Measurements from ENCODE around the gene CHST8. TPM values are rescaled to one million over a fixed set of nuclear protein-coding genes. Genes with fewer than 3 reads are reported as not detected.

The CHST8 gene
- total RNA-seq, 2 experiments from 2014 or later: not detected

- CTCF ChIA-PET: interaction anchor here (4.9 kb wide), 1 partner anchor 10 kb away, joined by 20 read pairs; no protein-coding TSS in a partner anchor
- no peaks in the 10 kb centered on the region for H3K9me3 Mint-ChIP-seq
- H3K27ac Mint-ChIP-seq: no peak overlapping the region
- DNase-seq: peak; percentile 45
- H3K36me3 Mint-ChIP-seq (ENCODE audit: low read depth): no peaks in the 10 kb centered on the region
- no peaks in the 10 kb centered on the region for H3K4me1 Mint-ChIP-seq
- no peak overlapping the region for H3K4me3 Mint-ChIP-seq
- POLR2A ChIA-PET: no interaction called here
- no peaks in the 10 kb centered on the region for H3K27me3 Mint-ChIP-seq
Measured at GRCh38 chr19:33767898-33768413, 146.2 kb downstream of the CHST8 start.

- POLR2A ChIA-PET: interaction anchor here (0.5 kb wide), 1 partner anchor 120 kb away, joined by 4 read pairs; no protein-coding TSS in a partner anchor
- Mint-ChIP-seq H3K9me3 (no peaks in the 10 kb centered on the region), H3K27me3 (no peaks in the 10 kb centered on the region), H3K36me3 (ENCODE audit: low read depth) (no peaks in the 10 kb centered on the region), H3K4me1 (no peaks in the 10 kb centered on the region), H3K27ac (no peak overlapping the region), H3K4me3 (no peak overlapping the region)
- DNase-seq: no peak
- CTCF ChIA-PET: interaction anchor here (0.8 to 1.8 kb wide), 4 partner anchors 8 to 353 kb away, joined by 3 to 8 read pairs (median 5); no protein-coding TSS in a partner anchor
Measured at GRCh38 chr19:33769208-33769607, 147.5 kb downstream of the CHST8 start.

- Mint-ChIP-seq H3K36me3 (ENCODE audit: low read depth) (no peaks in the 10 kb centered on the region), H3K27me3 (no peaks in the 10 kb centered on the region), H3K4me3 (no peak overlapping the region), H3K27ac (no peak overlapping the region), H3K9me3 (no peaks in the 10 kb centered on the region), H3K4me1 (no peaks in the 10 kb centered on the region)
- ChIA-PET POLR2A (no interaction called here), CTCF (interaction anchor here (1.4 to 1.8 kb wide), 5 partner anchors 8 to 354 kb away, joined by 3 to 8 read pairs (median 5); no protein-coding TSS in a partner anchor)
- no peak for DNase-seq
Measured at GRCh38 chr19:33770107-33770506, 148.4 kb downstream of the CHST8 start.

GRCh38 chr19:33771384-33772101 is 149.8 kb downstream of the CHST8 start:
- peak; percentile 72 for DNase-seq
- CTCF ChIA-PET: interaction anchor here (0.9 to 1.8 kb wide), 3 partner anchors 339 to 356 kb away, joined by 3 to 5 read pairs (median 5); no protein-coding TSS in a partner anchor
- POLR2A ChIA-PET: no interaction called here
- no peaks in the 10 kb centered on the region for H3K27me3 Mint-ChIP-seq
- no peaks in the 10 kb centered on the region for H3K4me1 Mint-ChIP-seq
- H3K27ac Mint-ChIP-seq: no peak overlapping the region
- no peak overlapping the region for H3K4me3 Mint-ChIP-seq
- H3K36me3 Mint-ChIP-seq (ENCODE audit: low read depth): no peaks in the 10 kb centered on the region
- H3K9me3 Mint-ChIP-seq: no peaks in the 10 kb centered on the region

- H3K27me3 Mint-ChIP-seq: no peaks in the 10 kb centered on the region
- no peaks in the 10 kb centered on the region for H3K9me3 Mint-ChIP-seq
- no peak for DNase-seq
- no peaks in the 10 kb centered on the region for H3K4me1 Mint-ChIP-seq
- H3K27ac Mint-ChIP-seq: no peak overlapping the region
- ChIA-PET POLR2A (no interaction called here), CTCF (no interaction called here)
- H3K4me3 Mint-ChIP-seq: no peak overlapping the region
- H3K36me3 Mint-ChIP-seq (ENCODE audit: low read depth): no peaks in the 10 kb centered on the region
Measured at GRCh38 chr19:33772102-33772857, 150.5 kb downstream of the CHST8 start.

- ChIA-PET POLR2A (no interaction called here), CTCF (no interaction called here)
- H3K36me3 Mint-ChIP-seq (ENCODE audit: low read depth): no peaks in the 10 kb centered on the region
- no peaks in the 10 kb centered on the region for H3K4me1 Mint-ChIP-seq
- no peaks in the 10 kb centered on the region for H3K27me3 Mint-ChIP-seq
- no peak overlapping the region for H3K27ac Mint-ChIP-seq
- H3K9me3 Mint-ChIP-seq: no peaks in the 10 kb centered on the region
- no peak for DNase-seq
- H3K4me3 Mint-ChIP-seq: no peak overlapping the region
Measured at GRCh38 chr19:33772858-33773180, 151.1 kb downstream of the CHST8 start.

GRCh38 chr19:33773704-33774624 is 152.2 kb downstream of the CHST8 start:
- DNase-seq: no peak
- Mint-ChIP-seq H3K27me3 (peaks cover 6% of the 10 kb centered on the region), H3K4me1 (peaks cover 5% of the 10 kb centered on the region), H3K36me3 (ENCODE audit: low read depth) (no peaks in the 10 kb centered on the region), H3K9me3 (no peaks in the 10 kb centered on the region), H3K27ac (no peak overlapping the region), H3K4me3 (no peak overlapping the region)
- ChIA-PET POLR2A (no interaction called here), CTCF (interaction anchor here (1.1 kb wide), 1 partner anchor 372 kb away, joined by 4 read pairs; no protein-coding TSS in a partner anchor)

- POLR2A ChIA-PET: no interaction called here
- Mint-ChIP-seq H3K4me3 (no peak overlapping the region), H3K27me3 (peaks cover 11% of the 10 kb centered on the region), H3K27ac (no peak overlapping the region), H3K9me3 (no peaks in the 10 kb centered on the region), H3K36me3 (ENCODE audit: low read depth) (no peaks in the 10 kb centered on the region), H3K4me1 (peaks cover 5% of the 10 kb centered on the region)
- CTCF ChIA-PET: interaction anchor here (1.1 kb wide), 1 partner anchor 371 kb away, joined by 4 read pairs; no protein-coding TSS in a partner anchor
- DNase-seq: no peak
Measured at GRCh38 chr19:33774751-33775150, 153.0 kb downstream of the CHST8 start.

GRCh38 chr19:33775731-33776487 is 154.2 kb downstream of the CHST8 start:
- CTCF ChIA-PET: no interaction called here
- H3K4me3 Mint-ChIP-seq: no peak overlapping the region

GRCh38 chr19:33777351-33777750 is 155.6 kb downstream of the CHST8 start:
- Mint-ChIP-seq H3K36me3 (ENCODE audit: low read depth) (no peaks in the 10 kb centered on the region), H3K9me3 (no peaks in the 10 kb centered on the region), H3K27ac (no peak overlapping the region), H3K4me3 (no peak overlapping the region), H3K27me3 (peaks cover 11% of the 10 kb centered on the region), H3K4me1 (peaks cover 5% of the 10 kb centered on the region)
- ChIA-PET CTCF (interaction anchor here (0.6 to 2.6 kb wide), 54 partner anchors 8 to 648 kb away, joined by 3 to 21 read pairs (median 4); partner anchors contain the start of genes CEBPG and KCTD15), POLR2A (no interaction called here)
- no peak for DNase-seq

More at GRCh38 chr19:33775731-33776487, 154.2 kb downstream of the CHST8 start:
- H3K4me1 Mint-ChIP-seq: peaks cover 5% of the 10 kb centered on the region
- no peaks in the 10 kb centered on the region for H3K9me3 Mint-ChIP-seq
- POLR2A ChIA-PET: no interaction called here
- no peaks in the 10 kb centered on the region for H3K36me3 Mint-ChIP-seq (ENCODE audit: low read depth)
- DNase-seq: no peak
- peaks cover 11% of the 10 kb centered on the region for H3K27me3 Mint-ChIP-seq
- no peak overlapping the region for H3K27ac Mint-ChIP-seq

GRCh38 chr19:33777753-33778088 is 156.0 kb downstream of the CHST8 start:
- POLR2A ChIA-PET: no interaction called here
- CTCF ChIA-PET: interaction anchor here (0.6 to 2.6 kb wide), 60 partner anchors 8 to 648 kb away, joined by 3 to 21 read pairs (median 4); partner anchors contain the start of genes CEBPG and KCTD15
- H3K27me3 Mint-ChIP-seq: peaks cover 11% of the 10 kb centered on the region

More at GRCh38 chr19:33777753-33778088, 156.0 kb downstream of the CHST8 start:
- H3K27ac Mint-ChIP-seq: no peak overlapping the region
- H3K9me3 Mint-ChIP-seq: no peaks in the 10 kb centered on the region
- no peak overlapping the region for H3K4me3 Mint-ChIP-seq
- no peak for DNase-seq
- peaks cover 5% of the 10 kb centered on the region for H3K4me1 Mint-ChIP-seq
- H3K36me3 Mint-ChIP-seq (ENCODE audit: low read depth): no peaks in the 10 kb centered on the region
